Mucosa of gallbladder (tissue), 1 donor: ENCODE results near the gene VDR. TPM values are rescaled to one million over a fixed set of nuclear protein-coding genes. Genes with fewer than 3 reads are reported as not detected.
A peak's percentile ranks its signal among the peaks of the same experiment; 100 is the strongest.

Source experiments
- DNase-seq: peaks from one replicate; pipeline ENCODE4 v3.0.0-alpha.2; 2020; ENCODE audit warnings: low spot score
- total RNA-seq: library from RNA; stranded (reverse); gene quantifications from one replicate; pipeline ENCODE4 v1.2.1, GENCODE V29; 2021
- donor health status: DM: no; HTN: no; CAD: no.

The VDR gene
- total RNA-seq, 1 donor from 2014 or later = 33.8 TPM

DNA sequence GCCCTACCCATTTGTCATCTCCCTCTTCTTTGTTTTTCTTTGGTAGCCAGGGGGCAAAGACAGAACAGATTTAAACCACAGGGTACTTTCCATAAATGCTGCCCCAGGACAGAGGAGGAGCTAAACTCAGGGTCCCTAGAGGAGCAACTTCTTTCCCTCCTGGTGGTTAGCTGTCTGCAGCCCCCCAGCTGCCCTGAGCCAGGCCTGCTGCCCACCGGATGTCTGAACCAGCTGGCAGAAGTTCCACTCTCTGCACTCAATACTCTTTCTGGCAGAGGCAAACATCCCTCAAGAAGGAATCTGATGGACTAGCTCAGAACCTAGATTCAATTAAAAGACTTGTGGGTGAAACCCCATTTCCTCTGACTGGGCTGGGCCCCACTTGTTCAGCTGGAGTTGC, 10.7 kb downstream of the VDR start:
- no peak for DNase-seq

DNA sequence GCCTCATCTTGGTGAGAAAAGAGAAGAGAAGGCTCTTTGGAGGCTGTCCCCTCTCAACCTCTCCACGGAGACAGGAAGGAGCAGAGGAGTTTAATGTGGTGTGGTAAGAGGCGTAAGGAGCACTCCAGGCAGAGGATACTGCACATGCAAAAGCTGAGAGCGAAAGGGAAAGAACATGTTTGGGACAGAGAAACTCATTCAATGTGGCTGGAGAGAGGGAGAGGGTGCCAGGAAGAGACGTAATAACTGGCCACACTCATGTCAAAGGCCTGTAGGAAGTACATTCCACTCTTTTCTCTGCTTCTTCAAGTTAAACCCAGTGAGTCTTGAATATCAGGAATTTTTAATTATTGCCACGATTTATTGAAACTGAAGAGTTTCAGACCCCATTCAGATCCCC, 12.0 kb downstream of the VDR start:
- no peak for DNase-seq

DNA sequence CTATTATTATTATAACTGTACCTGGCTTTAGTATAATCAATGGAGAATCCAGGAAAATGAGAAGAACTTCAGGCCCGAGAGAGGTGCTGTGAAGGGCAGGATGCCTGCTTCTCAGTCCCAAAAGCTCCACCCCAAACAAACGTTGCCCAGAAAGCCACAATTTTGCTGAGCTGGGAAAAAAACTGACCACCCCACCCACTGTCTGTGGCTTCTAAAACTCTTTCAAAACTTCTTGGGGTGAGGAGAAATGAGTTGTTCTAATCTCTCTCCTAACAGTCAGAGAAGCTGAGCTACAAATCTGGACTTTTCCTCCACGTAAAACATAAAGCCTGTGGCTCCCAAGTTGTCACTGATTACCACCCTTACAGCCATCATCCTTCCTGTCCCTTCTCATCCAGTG, 13.4 kb downstream of the VDR start:
- DNase-seq = no peak

DNA sequence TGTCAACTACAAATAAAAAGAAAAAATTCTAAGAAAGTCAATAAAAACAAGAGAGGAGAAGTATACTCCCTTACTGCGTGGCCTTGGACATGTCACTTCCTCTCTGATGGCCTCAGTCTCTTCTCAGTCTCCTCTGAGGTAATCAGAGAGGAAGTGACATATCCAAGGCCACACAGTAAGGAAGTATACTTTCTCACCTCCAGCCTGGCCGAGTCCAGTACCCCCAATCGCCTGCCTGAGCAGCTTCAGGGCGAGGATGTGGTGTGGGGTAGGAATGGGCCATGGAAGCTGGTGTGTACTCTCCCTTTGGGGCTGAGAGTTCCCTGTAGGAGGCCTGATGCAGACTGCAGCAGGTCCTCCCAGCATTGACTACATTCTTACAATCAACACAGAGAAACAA, 15.8 kb downstream of the VDR start:
- no peak for DNase-seq

DNA sequence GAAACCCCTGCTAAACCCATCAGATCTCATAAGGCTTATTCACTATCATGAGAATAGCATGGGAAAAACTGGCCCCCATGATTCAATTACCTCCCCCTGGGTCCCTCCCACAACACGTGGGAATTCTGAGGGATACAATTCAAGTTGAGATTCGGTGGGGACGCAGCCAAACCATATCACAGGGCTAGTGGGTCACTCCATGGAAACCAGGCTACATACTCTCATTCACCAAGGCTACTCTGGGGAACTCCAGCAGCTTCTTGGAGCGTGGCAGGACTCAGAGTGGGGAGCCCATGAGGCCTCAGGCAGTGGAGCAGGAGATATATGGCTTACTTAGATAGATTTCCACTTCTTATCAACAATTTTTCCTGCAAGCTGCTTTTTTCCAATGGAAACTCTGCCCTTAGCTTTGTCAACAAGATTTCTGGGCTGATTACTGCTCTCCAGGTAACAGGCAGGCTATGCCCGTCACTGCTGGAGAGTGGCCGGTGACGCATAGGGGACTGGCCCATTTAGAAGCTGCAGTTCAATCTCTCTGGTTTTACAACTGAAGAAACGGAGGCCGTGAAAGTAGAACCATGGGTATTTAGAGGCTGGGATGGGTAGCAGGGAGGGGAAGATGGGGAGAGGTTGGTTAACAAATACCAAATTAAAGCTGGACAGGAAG, 16.5 kb downstream of the VDR start:
- no peak for DNase-seq

DNA sequence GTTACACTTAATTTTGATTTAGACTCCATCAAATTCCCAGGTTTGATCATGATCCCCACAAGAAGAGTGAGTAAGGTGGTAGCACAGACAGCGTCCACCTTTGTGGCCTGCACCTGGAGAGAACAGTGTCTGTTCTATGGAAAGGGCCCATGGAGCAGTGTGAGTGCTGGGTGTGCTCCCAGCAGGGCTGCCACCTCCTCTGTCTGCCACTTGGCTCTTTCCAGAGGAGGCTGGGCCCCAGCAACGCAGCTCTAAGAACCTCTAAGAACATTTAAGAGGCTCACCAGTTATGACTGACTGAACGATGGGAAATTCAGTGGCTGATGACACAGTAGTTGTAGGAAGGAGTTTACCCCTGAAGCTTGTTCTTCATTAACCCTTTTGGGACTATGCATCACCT, 17.3 kb downstream of the VDR start:
- no peak for DNase-seq

DNA sequence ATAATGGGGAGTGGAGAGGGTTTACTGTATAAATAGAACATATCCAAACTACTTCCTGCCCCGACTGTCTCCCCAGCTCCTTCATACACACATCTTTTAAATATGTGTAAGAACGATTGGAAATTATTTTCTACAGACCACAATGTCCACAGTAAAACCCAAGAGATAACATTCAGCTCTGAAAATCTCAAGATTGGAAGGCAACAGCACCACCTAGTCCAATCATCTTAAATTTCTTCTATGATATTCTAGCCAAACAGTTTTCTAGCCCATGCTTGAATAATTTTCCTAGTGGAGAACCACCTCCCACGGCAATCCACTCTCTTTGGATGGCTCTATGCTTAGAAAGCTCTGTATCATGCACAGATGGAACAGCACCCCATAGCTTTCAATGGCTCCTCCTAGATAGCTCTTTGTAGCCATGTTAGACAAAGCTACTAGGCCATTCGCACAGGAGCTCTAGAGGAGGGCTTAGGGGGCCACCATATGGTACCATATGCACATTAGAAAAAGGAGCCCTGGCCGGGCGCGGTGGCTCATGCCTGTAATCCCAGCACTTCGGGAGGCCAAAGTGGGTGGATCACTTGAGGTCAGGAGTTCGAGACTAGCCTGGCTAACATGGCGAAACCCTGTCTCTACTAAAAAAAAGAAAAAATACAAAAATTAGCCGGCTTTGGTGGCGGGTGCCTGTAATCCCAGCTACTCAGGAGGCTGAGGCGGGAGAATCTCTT, 18.1 kb downstream of the VDR start:
- no peak for DNase-seq

DNA sequence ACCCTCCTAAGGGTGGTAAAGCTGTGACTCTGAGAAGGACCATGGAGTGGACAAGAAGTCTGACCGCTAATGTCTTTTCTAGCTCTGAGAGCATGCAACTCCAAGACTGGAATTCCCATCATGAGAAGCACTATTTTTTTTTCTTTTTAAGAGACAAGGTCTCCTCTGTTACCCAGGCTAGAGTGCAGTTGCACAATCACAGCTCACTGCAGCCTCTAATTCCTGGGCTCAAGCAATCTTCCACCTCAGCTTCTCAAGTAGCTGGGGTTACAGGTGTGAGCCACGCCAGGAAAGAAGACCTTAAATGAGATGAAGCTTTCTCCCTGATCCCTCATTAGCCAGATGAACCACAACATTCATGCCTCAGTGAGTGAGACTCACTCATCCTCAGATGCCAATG, 19.2 kb downstream of the VDR start:
- DNase-seq = no peak

DNA sequence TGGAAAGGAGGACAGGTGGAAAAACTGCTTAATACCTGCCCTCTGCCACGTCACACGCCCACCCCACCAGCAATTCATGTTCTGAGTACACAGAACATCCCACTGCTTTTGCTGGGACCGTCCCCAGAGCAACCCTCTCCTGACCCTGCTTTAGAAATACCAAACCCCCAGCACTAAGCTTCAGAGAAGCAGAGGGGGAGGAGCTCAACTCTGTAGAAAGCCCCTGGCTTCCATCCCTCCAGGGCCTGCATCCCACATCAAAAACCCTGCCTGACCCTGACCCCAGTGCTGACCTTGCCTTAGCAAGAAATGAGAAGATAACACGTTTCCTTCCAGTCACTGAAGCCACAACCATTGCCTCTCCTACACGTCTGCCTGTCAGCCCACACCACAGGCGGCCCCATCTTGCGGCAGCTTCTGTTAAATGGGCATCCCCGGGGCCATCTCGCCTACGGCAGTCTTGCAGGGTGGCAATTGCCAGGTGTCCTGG, 19.7 kb downstream of the VDR start:
- no peak for DNase-seq

DNA sequence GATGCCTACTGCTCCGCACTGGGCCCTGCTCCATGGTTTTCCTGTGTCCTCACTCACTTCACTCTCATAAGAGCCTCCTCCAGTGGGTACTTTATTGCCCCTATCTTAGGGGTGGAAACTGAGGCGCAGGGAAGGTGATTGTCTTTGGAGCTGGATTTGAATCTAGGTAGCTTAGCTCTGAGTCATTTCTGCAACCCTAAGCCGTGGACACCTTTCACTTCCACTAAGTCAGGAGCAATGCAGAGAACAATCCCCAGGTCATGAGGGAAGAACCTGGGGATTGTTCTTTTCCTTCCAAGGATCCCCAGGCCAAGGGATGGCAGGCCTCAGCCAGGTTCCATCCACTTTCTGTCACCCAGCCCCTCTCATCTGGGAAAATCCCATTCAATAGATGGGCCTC, 20.3 kb downstream of the VDR start:
- DNase-seq = no peak

DNA sequence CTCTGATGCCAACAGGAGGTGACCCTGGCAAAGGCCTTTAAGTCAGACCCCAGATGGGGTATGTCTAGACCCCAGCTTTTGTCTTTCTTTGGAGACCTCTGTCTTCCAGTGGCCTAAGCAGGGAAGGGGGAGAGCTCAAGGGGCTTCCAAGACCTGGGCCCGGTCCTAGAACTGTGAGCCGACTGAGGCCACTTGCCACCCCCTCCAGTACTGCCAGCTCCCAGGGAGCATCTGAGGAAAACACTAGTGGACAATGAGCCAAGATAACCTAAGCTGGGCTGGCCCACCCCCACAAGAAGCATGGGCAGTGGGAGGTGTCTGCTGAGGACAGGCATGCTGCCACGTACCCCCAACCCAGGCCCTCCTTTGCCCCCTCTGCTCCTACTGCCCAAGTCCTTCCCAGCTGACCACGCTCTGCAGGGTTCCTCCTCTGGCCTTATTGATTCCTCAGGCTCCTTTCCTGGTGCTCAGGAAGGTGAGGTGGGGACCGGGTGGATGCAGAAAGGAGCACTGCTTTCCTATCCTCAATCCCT, 21.1 kb downstream of the VDR start:
- DNase-seq = no peak

DNA sequence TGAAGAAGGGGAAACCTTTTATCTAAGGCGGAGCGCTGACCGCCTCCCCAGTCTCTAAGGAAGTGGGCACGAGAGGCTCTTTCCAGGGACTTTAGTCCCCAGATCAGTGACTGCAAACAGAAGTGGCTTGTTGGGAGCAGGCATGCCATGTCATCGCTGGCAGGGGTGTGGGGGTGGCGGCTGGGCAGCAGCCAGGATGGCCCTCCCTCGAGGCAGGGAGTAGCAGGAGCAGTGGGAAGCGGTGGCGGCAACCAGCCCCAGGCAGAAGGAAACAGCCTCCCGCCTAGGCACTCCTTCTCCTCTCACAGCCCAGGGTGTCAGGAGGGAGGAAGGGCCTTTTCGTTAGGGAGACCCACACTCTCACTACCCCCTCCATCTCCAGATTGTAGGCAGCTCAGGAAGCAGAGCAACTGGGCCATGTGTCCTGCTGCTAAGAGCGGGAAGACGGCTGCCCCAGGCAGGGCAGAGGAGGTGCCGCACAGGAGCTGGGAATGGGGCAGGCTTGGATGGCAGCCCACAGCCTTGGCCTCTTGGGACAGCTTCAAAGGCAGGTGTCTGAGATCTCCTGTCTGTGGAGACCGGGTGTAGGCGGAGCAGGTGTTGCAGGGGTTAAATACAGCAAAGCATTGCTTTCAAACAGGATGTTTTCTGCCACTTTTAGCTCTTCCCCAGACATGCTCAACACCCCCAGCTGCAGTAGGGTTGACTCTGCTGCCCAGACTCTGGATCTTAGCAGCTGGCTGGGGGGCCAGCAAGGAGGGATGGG, 21.8 kb downstream of the VDR start:
- peak; percentile 67 for DNase-seq

DNA sequence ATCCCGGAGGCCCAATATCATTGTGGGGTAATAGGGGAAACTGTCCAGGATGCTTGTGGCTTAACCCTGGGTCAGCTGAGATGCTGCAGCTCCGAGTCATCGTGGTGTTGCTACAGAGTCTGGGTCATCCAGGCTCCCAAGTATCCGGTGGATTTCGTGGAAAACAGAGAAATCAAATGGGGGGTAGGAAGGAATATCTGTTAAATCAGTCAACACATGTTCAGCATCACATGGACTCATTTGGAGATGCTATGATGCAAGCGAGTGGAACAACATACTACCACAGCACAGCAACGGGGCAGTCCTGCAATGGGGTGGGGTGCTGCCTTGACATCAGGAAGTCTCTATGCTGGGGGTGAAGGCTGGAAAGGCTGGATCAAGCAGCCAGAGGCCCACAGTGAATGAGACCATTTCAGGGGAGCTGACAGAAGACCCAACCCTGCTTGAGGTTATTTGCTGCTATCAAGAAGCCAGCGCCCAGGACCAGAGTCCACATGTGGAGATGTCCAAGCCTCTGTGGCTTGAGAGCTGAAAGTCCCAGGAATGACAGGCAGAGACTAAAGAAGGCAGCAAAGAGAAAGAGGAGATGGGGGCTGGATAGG, 22.9 kb downstream of the VDR start:
- peak; percentile 48 for DNase-seq

DNA sequence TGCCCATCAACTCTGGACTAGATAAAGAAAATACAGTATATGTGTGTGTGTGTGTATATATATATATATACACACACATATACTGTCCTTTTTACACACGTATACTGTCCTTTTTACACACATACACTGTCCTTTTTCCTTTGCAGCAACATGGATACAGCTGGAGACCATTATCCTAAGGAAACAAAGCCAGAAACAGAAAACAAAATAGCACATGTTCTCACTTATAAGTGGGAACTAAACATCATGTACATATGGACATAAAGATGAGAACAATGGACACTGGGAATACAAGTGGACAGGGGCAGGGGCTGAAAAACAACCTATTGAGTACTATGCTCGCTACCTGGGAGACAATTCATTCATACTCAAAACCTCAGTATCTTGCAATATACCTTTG, 23.7 kb downstream of the VDR start:
- DNase-seq = no peak

DNA sequence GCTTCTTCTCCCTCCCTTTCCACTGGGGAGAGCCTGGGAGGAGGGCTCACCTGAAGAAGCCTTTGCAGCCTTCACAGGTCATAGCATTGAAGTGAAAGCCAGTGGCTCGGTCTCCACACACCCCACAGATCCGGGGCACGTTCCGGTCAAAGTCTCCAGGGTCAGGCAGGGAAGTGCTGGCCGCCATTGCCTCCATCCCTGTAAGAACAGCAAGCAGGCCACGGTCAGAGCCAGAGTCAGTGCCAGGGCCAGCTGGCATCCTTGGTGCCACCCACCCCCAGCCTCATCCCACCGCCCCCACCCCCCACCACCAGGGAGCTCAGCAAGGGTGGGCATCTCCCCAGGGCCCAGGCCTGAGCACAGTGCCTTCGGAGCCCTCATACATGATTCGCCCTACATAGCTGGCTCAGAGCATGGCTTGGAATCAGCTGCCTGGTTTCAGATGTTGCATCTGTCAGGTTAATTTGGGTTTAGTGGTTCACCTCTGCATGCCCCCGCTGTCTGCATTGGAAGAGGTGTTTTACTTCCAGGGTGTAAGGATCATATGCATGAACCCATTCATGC, 25.8 kb downstream of the VDR start:
- DNase-seq = no peak

DNA sequence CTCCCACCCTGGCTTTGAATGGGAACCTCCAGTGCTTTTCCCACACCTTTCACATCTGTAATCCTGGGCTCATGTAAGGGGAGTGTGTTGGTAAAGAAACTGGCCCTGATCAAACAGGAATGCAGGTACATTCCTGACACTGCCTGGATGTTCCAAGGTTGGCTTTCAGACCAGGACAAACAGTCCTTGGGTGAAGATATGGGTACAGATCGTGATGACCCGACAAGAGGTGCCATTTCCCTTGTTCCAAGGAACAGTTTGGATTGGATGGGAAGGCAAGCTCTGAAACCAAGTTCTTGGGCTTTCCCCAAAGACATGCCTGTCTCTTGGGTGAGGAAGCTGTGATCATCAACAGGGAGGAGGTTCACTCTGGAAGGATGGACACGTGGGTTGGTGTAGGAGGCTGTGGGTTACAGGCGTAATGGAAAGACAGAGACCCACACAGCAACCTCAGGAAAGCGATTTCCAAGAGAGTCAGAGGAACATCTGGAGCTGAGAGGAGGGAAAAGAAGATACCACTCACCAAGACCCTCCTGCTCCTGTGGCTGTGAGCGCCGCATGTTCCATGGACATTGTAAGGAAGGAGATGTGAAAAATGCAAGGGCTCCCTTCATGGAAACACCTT, 26.4 kb downstream of the VDR start:
- DNase-seq = no peak

DNA sequence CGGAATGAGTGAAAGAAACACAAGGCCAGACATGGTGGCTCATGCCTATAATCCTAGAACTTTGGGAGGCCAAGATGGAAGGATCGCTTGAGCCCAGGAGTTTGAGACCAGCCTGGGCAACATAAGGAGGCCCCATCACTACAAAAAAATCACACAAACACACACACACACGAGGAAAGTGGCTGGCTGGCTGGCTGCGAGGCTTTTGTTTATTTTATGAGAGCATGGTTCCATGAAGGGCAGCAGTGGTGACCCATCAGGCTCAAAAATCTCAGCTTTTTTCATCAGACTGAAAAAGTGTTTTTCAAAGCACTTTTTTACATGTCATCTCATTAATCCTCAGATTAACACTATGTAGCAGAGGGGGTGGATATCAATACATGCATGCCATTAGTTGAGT, 27.7 kb downstream of the VDR start:
- DNase-seq = no peak

DNA sequence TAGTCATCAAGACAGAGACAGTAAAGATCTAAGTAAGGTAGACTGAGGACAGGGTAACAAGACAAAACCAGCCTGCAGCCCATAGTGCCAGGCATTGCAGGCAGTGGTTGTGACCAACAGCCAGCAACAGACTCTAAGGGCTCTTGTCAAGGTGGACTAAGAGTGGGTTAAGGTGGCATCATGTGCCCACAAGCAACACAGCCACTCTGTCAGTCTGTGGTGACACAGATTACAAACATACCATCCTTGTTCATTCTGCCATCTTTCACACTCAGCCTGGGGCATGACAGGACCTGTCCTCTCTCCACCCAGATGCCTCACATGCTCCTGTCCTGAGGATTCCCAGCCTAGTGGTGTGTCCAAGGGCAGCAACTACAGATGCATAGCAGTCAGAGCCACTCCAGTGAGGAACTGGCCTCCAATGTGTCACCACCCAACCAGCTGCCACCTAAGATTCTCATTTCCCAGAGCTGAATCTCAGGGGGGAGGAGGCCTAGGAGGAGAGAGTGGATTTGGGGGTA, 28.3 kb downstream of the VDR start:
- DNase-seq = no peak

DNA sequence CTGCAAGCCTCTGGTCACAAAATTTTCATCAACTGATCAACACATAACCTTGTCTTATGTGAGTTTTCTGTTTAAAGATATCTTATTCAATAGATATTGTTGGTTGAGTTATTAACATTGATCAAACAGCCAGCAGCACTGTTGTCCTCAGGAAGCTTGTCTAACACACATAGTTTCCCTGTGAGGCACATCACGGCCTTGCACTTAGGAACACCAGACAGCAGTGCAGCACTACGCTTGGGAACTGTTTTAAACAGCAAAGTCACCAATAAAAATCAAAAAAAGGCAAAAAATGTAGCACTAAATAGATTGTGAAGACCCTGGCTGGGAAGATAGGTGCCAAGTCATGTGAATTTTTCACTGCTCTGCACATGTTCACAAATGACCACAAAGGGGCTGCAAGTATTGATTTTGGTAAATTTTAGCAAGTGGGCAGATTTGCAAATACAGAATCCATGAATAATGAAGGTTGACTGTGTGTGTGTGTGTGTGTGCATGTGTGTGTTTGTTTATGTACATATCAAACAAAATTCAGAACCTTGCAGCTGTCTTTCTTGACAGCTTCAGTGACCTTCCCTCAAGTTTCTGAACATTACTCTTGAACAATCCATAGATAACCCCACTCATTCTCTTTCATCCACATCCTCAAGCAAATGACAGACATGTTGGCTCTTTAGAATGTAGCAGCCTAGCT, 28.9 kb downstream of the VDR start:
- peak; percentile 68 for DNase-seq

DNA sequence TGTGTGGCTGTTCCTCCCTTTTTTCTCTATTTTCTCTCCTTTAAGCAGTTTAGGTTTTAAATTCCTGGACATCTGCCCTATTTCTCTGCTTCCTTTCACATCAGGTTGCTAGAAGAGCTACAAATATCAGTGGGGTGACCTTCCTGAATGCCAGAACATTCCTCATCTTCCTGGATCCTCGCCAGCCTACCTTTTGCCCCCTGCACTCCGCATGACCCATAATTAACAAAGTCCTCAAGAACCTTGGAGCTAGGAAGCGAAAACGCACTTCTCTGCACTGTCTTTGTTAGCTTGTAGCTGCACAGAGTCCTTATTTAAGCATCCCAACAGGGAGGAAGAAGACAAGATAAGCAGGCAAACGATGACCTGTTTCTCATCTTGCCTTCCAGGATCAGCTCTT, 30.5 kb downstream of the VDR start:
- DNase-seq = no peak
